ENCODE data around the gene TLCD1. TPM values are rescaled to one million over a fixed set of nuclear protein-coding genes. Genes with fewer than 3 reads are reported as not detected.

The TLCD1 gene
- total and polyA plus RNA-seq, 2 of the 8 experiments (the other 6 are each of a cell fraction or from before 2014, with no cell fraction given) = 40.7 to 128 TPM

GRCh38 chr17:28675980-28676379, 50.1 kb downstream of the TLCD1 start:
- peaks cover 0 to 2% of the 10 kb centered on the region in 2 experiments for H4K20me1 ChIP-seq (replicated peaks in 1 of 2; ENCODE audit: control insufficient read depth in 1 of 2, insufficient read depth in 2 of 2, low read length in 2 of 2)
- H3K14ac ChIP-seq (ENCODE audit: insufficient read length) = no peak overlapping the region
- no peak overlapping the region for H2BK5ac ChIP-seq (ENCODE audit: low read depth, low read length)
- H3K9me3 ChIP-seq (ENCODE audit: insufficient read depth in 2 of 2, low read depth in 1 of 2, low read length in 1 of 2) = no peaks in the 10 kb centered on the region
- H2BK120ac ChIP-seq (replicated peaks; ENCODE audit: low read depth, low read length) = no peak overlapping the region
- no peak overlapping the region for H2AFZ ChIP-seq (ENCODE audit: low read length)
- no peak for TF ChIP-seq KDM4A (IDR thresholded peaks at IDR 0.05; ENCODE audit: low read depth, low read length, severe bottlenecking)
- TF ChIP-seq CTCF (IDR thresholded peaks at IDR 0.05; ENCODE audit: control extremely low read depth in 1 of 3, insufficient read depth in 1 of 3, low read depth in 1 of 3, low read length in 3 of 3) = peak; percentile 34 to 38 (median 35)
- peak; percentile 21 to 43; a peak in 3 of 4 replicates for TF ChIP-seq RAD21 (IDR thresholded peaks at IDR 0.05 in 1 of 2, conservative IDR thresholded peaks at IDR 0.05 in 1 of 2; ENCODE audit: low read depth in 2 of 2, low read length in 2 of 2)
- no peak overlapping the region for H3K18ac ChIP-seq (ENCODE audit: extremely low read depth, low read length)
- no peak overlapping the region for H4K91ac ChIP-seq (replicated peaks; ENCODE audit: insufficient read length, low read length)
- H3K27me3 ChIP-seq (replicated peaks in 1 of 4; ENCODE audit: control insufficient read depth in 3 of 4, extremely low read depth in 1 of 4, insufficient read depth in 3 of 4, low read length in 3 of 4) = no peaks in the 10 kb centered on the region
- H2BK12ac ChIP-seq (ENCODE audit: low read depth, low read length) = no peak overlapping the region
- 91% methylated on average over 7 of the region's 7 CpGs; no CpG with 5 or more reads in 1 of the 2 experiments for WGBS, 2 experiments (ENCODE audit: extremely low coverage in 1 of 2, insufficient coverage in 1 of 2, insufficient read length in 1 of 2, insufficient replicate concordance in 2 of 2, low coverage in 1 of 2, low lambda C conversion rate in 2 of 2, missing lambda C conversion rate in 1 of 2)
- H3K23ac ChIP-seq (ENCODE audit: insufficient read length) = no peak overlapping the region
- no peak overlapping the region for H2BK20ac ChIP-seq (ENCODE audit: low read length)
- no peak overlapping the region for H3K4me3 ChIP-seq (ENCODE audit: extremely low read depth in 1 of 4, insufficient read depth in 2 of 4, low read depth in 3 of 4, low read length in 4 of 4)
- no peak overlapping the region for H2AK5ac ChIP-seq (ENCODE audit: low read depth, low read length)
- FAIRE-seq (no peak), DNase-seq (ENCODE audit: low read depth in 1 of 2, low spot score in 2 of 2) (no peak)
- no peaks in the 10 kb centered on the region for H3K79me2 ChIP-seq (ENCODE audit: control insufficient read depth in 1 of 2, insufficient read depth in 2 of 2, low read length in 2 of 2)
- H4K8ac ChIP-seq (ENCODE audit: extremely low read depth, insufficient read depth, low read length) = peak overlapping the region; percentile 16; the same call in 1 of the 2 replicates
- CTCF ChIA-PET (ENCODE audit: partially characterized antibody) = interaction anchor here (0.8 to 5.3 kb wide), 14 partner anchors 10 to 196 kb away, joined by 3 to 54 read pairs (median 4); partner anchors contain the start of gene BLTP2
- no peaks in the 10 kb centered on the region for H3K23me2 ChIP-seq (ENCODE audit: low read depth, low read length)
- no peak overlapping the region for H3K4me2 ChIP-seq (ENCODE audit: insufficient read depth in 1 of 2, low read depth in 2 of 2, low read length in 2 of 2)
- no peaks in the 10 kb centered on the region for H3K79me1 ChIP-seq (ENCODE audit: low read depth, low read length)
- no peak overlapping the region for H3K4ac ChIP-seq (replicated peaks; ENCODE audit: insufficient read length, low read depth, low read length)
- H3K56ac ChIP-seq (replicated peaks; ENCODE audit: insufficient read length, low read depth, low read length) = no peak overlapping the region
- no peak overlapping the region for H4K5ac ChIP-seq (ENCODE audit: insufficient read length, low read depth, low read length)
- H3K9ac ChIP-seq (replicated peaks in 1 of 4; ENCODE audit: extremely low read depth in 1 of 4, low read depth in 3 of 4, low read length in 3 of 4) = no peak overlapping the region
- H2BK15ac ChIP-seq (ENCODE audit: low read length) = no peak overlapping the region
- POLR2A ChIA-PET (ENCODE audit: partially characterized antibody) = interaction anchor here (0.9 to 6.5 kb wide), 10 partner anchors 13 to 99 kb away, joined by 3 to 35 read pairs (median 7); partner anchors contain the start of genes ALDOC, SDF2 and SUPT6H
- H3K27ac ChIP-seq (ENCODE audit: low read depth, low read length) = no peak overlapping the region
- peaks cover 48 to 86% (median 79%) of the 10 kb centered on the region in 4 experiments for H3K36me3 ChIP-seq (ENCODE audit: control insufficient read depth in 2 of 4, insufficient read depth in 4 of 4, low read length in 3 of 4)
- H3K4me1 ChIP-seq (replicated peaks in 1 of 4; ENCODE audit: control insufficient read depth in 3 of 4, insufficient read depth in 4 of 4, low read length in 3 of 4) = no peaks in the 10 kb centered on the region
